Kidney epithelial cell (primary cell): Measurements from ENCODE around the gene DCK. TPM values are rescaled to one million over a fixed set of nuclear protein-coding genes. Genes with fewer than 3 reads are reported as not detected.
A peak's percentile ranks its signal among the peaks of the same experiment; 100 is the strongest.
"Not testable (repeated sequence)": the region's sequence is repeated elsewhere in the genome, so short reads cannot be mapped to it uniquely, and the experiment has no call there.

Source experiments
- DNase-seq: peaks from one replicate; pipeline ENCODE4 v3.0.0-alpha.2; 2010; ENCODE audit warnings: low read depth
- H3K27me3 ChIP-seq: 2 replicates; pipeline ENCODE4 v1.6.0; 2011; ENCODE audit warnings: low read length; ENCODE audit not compliant: control insufficient read depth, insufficient read depth
- H3K36me3 ChIP-seq: 2 replicates; pipeline ENCODE4 v1.5.1; 2011; ENCODE audit warnings: low read length; ENCODE audit not compliant: control insufficient read depth, insufficient read depth
- H3K4me3 ChIP-seq: 2 replicates; pipeline ENCODE4 v1.5.1; 2011; ENCODE audit warnings: low read depth, mild to moderate bottlenecking, control low read depth, low read length
- total RNA-seq: library from RNA; depleted of rRNA; stranded (reverse); fragments of >200 nt; gene quantifications from 2 replicates; pipeline ENCODE4 v1.2.3, GENCODE V29; 2015
- TF ChIP-seq, protein P1 (sequence below): IDR thresholded peaks from 2 replicates; pipeline ENCODE4 v1.5.1; 2011; ENCODE audit warnings: mild to moderate bottlenecking, moderate library complexity, low read length, control low read depth, inconsistent platforms; ENCODE audit not compliant: insufficient read depth, poor library complexity, severe bottlenecking

DCK gene
- total RNA-seq, 1 donor from 2014 or later = 16.1 TPM

- no peak for DNase-seq
- Histone ChIP-seq H3K27me3 (no peaks in the 10 kb centered on the region), H3K36me3 (no peaks in the 10 kb centered on the region), H3K4me3 (no peak overlapping the region)
- TF ChIP-seq, protein P1, sequence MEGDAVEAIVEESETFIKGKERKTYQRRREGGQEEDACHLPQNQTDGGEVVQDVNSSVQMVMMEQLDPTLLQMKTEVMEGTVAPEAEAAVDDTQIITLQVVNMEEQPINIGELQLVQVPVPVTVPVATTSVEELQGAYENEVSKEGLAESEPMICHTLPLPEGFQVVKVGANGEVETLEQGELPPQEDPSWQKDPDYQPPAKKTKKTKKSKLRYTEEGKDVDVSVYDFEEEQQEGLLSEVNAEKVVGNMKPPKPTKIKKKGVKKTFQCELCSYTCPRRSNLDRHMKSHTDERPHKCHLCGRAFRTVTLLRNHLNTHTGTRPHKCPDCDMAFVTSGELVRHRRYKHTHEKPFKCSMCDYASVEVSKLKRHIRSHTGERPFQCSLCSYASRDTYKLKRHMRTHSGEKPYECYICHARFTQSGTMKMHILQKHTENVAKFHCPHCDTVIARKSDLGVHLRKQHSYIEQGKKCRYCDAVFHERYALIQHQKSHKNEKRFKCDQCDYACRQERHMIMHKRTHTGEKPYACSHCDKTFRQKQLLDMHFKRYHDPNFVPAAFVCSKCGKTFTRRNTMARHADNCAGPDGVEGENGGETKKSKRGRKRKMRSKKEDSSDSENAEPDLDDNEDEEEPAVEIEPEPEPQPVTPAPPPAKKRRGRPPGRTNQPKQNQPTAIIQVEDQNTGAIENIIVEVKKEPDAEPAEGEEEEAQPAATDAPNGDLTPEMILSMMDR = no peak
These were observed 12.9 kb downstream of the DCK start for GRCh38 chr4:71006203-71006907.

GRCh38 chr4:71008196-71008595 lies 14.7 kb downstream of the DCK start:
- Histone ChIP-seq H3K36me3 (no peaks in the 10 kb centered on the region), H3K4me3 (no peak overlapping the region)
- TF ChIP-seq, protein P1 = no peak

GRCh38 chr4:71009086-71009485 lies 15.6 kb downstream of the DCK start:
- Histone ChIP-seq H3K27me3 (no peaks in the 10 kb centered on the region), H3K36me3 (no peaks in the 10 kb centered on the region), H3K4me3 (no peak overlapping the region)
- DNase-seq = no peak
- TF ChIP-seq, protein P1 = no peak

More at GRCh38 chr4:71008196-71008595, 14.7 kb downstream of the DCK start:
- DNase-seq = no peak
- no peaks in the 10 kb centered on the region for H3K27me3 ChIP-seq

DNA sequence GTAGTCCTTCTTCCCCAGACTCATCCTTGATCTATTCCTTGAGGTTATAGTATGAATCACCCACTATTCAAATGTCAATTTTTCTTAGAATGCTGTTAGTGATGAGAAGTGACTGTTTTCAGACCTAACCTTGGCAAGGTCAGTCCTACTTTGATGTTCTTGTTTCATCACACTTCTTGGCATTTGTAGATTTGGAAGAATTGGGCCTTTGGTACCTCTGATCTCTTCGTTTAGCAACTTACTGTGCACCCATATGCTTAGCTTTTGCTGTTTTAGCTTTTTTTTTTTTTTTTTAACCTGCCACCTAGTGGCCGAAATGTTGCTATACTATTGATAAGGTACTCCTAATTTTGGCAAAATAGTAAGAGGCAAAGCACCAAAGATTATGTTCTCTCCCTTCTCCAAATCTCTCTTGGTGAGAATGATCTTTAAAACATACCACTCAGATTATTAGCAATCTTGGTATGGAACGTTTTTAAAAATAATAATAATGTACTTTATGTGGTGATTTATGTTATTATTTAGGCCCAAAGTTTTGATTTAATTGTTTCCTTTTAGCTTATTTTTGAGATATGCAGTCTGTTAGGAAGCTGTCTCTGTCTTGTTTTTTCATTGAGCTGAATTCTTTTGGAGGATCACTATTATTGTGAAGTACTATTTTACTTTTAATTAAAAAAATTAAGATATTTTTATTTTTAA lies 16.6 kb downstream of the DCK start:
- Histone ChIP-seq H3K4me3 (no peak overlapping the region), H3K27me3 (no peaks in the 10 kb centered on the region), H3K36me3 (no peaks in the 10 kb centered on the region)
- no peak for DNase-seq
- TF ChIP-seq, protein P1 = peak; percentile 63

GRCh38 chr4:71011451-71011850 lies 18.0 kb downstream of the DCK start:
- H3K4me3 ChIP-seq = no peak overlapping the region
- no peak for DNase-seq

DNA sequence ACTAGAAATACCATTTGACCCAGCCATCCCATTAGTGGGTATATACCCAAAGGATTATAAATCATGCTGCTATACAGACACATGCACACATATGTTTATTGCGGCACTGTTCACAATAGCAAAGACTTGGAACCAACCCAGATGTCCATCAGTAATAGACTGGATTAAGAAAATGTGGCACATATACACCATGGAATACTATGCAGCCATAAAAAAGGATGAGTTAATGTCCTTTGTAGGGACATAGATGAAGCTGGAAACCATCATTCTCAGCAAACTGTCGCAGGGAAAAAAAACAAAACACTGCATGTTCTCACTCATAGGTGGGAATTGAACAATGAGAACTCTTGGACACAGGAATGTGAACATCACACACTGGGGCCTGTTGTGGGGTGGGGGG lies 23.9 kb downstream of the DCK start:
- H3K4me3 ChIP-seq, DNase-seq, H3K27me3 ChIP-seq, H3K36me3 ChIP-seq: not testable (repeated sequence)

More at GRCh38 chr4:71011451-71011850, 18.0 kb downstream of the DCK start:
- Histone ChIP-seq H3K27me3 (no peaks in the 10 kb centered on the region), H3K36me3 (no peaks in the 10 kb centered on the region)
- TF ChIP-seq, protein P1 = no peak
